Measurements from ENCODE around the gene KRT86.

Gene KRT86

DNA sequence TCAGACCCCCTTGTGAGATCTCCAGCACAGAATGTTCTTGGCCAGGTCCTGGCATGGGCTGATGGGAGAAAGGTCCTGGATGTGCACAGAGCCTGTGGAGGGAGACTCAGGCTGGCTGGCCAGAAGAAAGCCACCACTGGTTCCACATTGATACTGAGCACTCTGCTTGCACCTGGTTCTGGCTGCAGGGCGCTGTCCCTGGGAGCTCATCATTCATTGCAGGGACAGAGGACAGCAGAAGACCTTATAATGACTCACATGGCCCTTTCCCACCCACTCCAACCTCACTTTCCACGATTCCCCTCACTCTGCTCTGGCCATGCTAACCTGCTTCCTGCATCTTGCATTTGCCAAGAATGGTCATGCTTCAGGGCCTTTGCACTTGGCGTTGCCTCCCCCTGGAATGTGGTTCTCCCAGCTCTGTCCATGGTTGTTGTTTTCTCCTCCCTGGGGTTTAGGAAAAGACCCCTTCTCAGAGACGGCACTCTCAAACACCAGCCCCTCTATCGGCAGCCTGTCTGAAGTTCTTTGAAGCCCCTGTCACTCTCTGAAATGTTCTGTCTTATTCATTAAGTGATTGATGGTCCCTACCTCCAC, 31.1 kb upstream of the KRT86 start:
- POLR2A ChIA-PET (ENCODE audit: low non-redundant PET) = interaction anchor here (0.6 kb wide), 1 partner anchor 65 kb away, joined by 3 read pairs; no protein-coding TSS in a partner anchor
- H3K27ac ChIP-seq = peak overlapping the region; percentile 100
- CTCF ChIA-PET = interaction anchor here (0.6 to 3.0 kb wide), 5 partner anchors 27 to 83 kb away, joined by 3 to 9 read pairs (median 4); no protein-coding TSS in a partner anchor

DNA sequence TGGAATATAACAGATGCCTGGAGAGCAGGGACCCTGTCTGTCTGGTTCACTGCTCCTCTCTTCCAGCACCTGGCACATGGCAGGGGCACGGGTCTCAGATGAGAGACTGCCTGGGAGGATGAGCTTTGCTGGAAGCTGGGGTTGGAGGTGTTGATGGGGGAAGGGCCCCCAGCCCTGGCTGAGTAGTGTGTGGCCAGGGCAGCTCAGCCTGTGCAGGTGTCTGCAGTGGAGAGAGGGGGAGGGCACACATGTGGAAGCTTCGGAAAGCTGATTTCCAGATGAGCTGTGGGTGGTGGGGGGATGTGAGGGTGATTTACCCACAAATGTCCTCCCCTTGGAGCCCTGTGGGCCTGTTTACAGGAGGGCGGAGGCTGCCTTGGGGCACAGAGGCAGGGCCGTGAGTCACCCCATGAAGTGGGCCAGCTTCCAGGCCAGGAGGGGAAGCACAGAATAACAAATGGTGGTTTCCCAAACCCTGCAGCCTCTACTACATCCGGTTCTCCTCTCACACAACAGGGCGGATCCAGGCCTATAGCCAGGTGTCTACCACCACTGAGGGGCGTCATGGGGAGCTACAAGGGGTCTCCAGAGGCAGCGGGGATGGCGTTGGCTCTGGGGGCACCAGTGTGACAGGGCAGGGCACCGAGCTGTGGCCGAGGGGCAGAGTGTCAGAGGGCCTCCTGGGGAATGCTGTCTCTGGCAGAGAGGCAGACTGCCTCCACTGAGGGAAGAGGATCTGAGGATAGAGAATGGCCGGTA, 30.4 kb upstream of the KRT86 start:
- H3K27ac ChIP-seq = peak overlapping the region; percentile 100
- ChIA-PET CTCF (interaction anchor here (0.5 to 3.0 kb wide), 5 partner anchors 31 to 275 kb away, joined by 4 to 9 read pairs (median 4); no protein-coding TSS in a partner anchor), POLR2A (ENCODE audit: low non-redundant PET) (interaction anchor here (0.6 to 0.8 kb wide), 2 partner anchors 52 to 65 kb away, joined by 3 to 4 read pairs; partner anchors contain the start of gene KRT80)
- TF ChIP-seq, protein P1, sequence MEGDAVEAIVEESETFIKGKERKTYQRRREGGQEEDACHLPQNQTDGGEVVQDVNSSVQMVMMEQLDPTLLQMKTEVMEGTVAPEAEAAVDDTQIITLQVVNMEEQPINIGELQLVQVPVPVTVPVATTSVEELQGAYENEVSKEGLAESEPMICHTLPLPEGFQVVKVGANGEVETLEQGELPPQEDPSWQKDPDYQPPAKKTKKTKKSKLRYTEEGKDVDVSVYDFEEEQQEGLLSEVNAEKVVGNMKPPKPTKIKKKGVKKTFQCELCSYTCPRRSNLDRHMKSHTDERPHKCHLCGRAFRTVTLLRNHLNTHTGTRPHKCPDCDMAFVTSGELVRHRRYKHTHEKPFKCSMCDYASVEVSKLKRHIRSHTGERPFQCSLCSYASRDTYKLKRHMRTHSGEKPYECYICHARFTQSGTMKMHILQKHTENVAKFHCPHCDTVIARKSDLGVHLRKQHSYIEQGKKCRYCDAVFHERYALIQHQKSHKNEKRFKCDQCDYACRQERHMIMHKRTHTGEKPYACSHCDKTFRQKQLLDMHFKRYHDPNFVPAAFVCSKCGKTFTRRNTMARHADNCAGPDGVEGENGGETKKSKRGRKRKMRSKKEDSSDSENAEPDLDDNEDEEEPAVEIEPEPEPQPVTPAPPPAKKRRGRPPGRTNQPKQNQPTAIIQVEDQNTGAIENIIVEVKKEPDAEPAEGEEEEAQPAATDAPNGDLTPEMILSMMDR (conservative IDR thresholded peaks at IDR 0.05; ENCODE audit: low read depth) = no peak
- peak; percentile 94 for DNase-seq (ENCODE audit: low spot score)

More for the DNA sequence above, 31.1 kb upstream of the KRT86 start:
- no peak for DNase-seq (ENCODE audit: low spot score)
- TF ChIP-seq, protein P1 (conservative IDR thresholded peaks at IDR 0.05; ENCODE audit: low read depth) = no peak

DNA sequence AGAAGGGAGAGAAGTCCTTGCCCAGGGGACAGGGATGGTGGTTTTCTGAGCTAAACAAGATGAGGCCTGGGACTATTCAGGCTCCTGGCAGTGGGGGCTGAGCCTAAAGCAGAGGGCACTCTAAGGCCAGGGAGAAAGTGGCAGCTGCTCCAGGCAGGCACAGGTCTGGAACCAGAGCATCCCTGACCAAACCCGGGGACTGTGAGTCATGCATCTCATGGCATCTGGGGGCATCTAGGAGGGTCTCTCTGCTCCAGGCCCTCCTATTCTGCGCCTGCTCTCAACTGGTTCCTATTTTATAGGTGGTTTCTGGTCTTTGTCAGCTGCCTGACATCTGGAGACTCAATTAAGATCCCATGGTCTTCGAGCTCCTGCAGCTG, 29.8 kb upstream of the KRT86 start:
- no peak for DNase-seq (ENCODE audit: low spot score)
- ChIA-PET POLR2A (ENCODE audit: low non-redundant PET) (interaction anchor here (0.8 kb wide), 1 partner anchor 53 kb away, joined by 4 read pairs; the partner anchor contains the start of gene KRT80), CTCF (interaction anchor here (0.5 to 3.0 kb wide), 4 partner anchors 33 to 274 kb away, joined by 4 to 9 read pairs (median 4); no protein-coding TSS in a partner anchor)
- TF ChIP-seq, protein P1 (conservative IDR thresholded peaks at IDR 0.05; ENCODE audit: low read depth) = no peak
- peak overlapping the region; percentile 100 for H3K27ac ChIP-seq

DNA sequence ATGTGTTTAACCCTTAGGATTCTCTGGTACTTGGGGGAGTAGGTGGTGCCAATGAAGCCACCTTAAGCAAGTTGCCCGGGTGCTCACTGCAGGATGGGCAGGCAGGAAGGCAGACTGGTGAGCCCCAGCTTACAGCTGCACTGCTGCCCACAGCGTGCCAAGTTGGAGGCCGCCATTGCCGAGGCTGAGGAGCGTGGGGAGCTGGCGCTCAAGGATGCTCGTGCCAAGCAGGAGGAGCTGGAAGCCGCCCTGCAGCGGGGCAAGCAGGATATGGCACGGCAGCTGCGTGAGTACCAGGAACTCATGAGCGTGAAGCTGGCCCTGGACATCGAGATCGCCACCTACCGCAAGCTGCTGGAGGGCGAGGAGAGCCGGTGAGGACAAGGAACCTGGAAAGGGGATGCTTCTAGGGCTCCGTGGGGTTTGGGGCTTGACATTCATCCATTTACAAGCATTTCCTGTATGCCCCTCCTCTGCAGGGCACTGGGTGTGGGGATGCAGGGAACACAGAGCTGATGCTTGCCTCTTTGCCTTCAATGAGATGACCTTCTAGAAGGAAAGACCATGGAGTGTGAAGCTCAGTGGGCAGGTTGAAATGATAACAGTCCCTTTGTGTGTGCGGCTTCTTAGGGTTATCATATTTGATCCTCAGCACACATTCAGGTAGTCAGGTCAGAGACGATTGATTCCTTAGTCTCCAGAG, 29.0 kb upstream of the KRT86 start:
- CTCF ChIA-PET = interaction anchor here (0.7 to 3.0 kb wide), 2 partner anchors 24 to 81 kb away, joined by 3 to 9 read pairs; no protein-coding TSS in a partner anchor
- POLR2A ChIA-PET (ENCODE audit: low non-redundant PET) = interaction anchor here (0.6 kb wide), 1 partner anchor 90 kb away, joined by 3 read pairs; no protein-coding TSS in a partner anchor
- H3K27ac ChIP-seq = peak overlapping the region; percentile 100
- TF ChIP-seq, protein P1 (conservative IDR thresholded peaks at IDR 0.05; ENCODE audit: low read depth) = no peak
- DNase-seq (ENCODE audit: low spot score) = no peak

DNA sequence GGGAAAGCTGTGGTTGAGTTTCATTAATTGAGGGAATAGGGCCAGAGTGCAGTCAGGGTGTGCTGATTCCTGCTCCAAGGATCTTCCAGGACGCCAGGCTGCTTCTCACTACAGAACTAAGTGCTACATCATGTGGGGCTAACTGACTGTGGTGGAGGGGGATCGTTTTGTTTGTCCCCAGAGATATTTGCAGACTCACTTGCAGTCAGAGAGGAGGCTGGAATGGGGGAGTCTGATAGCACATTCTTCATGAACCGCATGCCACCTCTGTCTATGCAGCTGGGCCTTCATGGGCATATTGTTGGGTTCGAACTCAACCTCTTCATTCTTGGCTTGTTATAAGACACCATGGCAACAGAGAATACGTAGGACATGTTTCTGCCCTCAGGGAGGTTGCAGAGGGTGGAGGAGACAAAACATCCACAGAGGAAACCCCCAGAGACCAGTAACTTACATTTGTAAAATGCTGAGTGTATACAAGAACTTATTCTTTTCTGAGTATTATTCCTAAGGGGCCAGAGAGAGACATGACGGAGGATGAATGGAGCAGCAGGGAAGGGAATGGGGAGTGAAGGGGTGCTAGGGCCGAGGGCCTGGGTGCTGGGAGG, 28.4 kb upstream of the KRT86 start:
- H3K27ac ChIP-seq = peak overlapping the region; percentile 100

More for the DNA sequence above, 28.4 kb upstream of the KRT86 start:
- ChIA-PET POLR2A (ENCODE audit: low non-redundant PET) (interaction anchor here (0.6 kb wide), 1 partner anchor 91 kb away, joined by 3 read pairs; no protein-coding TSS in a partner anchor), CTCF (interaction anchor here (3.0 kb wide), 1 partner anchor 81 kb away, joined by 9 read pairs; no protein-coding TSS in a partner anchor)
- DNase-seq (ENCODE audit: low spot score) = no peak
- TF ChIP-seq, protein P1 (conservative IDR thresholded peaks at IDR 0.05; ENCODE audit: low read depth) = no peak
